NCI-H2196 (cell line): ENCODE data around the gene ZCCHC7.
"Not testable (repeated sequence)": the region's sequence is repeated elsewhere in the genome, so short reads cannot be mapped to it uniquely, and the experiment has no call there.

Source experiments
- DNase-seq: peaks from one replicate; lab custom pipeline; 2025; ENCODE audit not compliant: unreplicated experiment; lab: John Stamatoyannopoulos, UW

The ZCCHC7 gene

DNA sequence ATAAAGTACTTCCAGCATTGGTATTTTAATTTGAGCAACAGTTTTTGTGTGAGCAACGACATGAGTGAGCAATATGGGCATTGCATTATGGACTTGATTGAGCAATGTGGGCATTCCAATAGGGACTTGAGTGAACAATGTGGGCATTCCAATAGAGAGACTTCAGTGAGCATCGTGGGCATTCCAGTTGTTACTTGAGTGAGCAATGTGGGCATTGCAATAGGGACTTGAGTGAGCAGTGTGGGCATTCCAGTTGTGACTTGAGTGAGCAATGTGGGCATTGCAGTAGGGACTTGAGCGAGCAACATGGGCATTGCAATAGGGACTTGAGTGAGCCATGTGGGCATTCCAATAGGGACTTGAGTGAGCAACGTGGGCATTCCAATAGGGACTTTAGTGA, 52.2 kb downstream of the ZCCHC7 start:
- no peak for DNase-seq

DNA sequence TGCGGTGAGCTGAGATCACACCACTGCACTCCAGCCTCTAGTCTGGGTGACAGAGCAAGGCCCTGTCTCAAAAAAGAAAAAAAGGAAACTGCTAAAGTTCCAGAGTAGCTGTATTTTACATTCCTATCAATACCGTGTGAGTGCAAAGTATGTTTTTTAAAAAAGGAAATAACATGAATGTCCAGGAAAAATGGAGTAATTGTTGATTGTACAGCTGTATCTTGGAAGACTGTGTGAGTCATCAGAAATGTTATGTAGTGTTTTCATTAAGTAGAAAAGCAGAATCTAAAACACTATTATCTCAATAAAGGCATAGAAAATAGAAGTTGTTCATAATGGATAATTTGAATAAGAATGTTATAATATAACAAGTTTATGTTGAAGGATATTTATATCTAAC, 53.9 kb downstream of the ZCCHC7 start:
- DNase-seq: no peak

DNA sequence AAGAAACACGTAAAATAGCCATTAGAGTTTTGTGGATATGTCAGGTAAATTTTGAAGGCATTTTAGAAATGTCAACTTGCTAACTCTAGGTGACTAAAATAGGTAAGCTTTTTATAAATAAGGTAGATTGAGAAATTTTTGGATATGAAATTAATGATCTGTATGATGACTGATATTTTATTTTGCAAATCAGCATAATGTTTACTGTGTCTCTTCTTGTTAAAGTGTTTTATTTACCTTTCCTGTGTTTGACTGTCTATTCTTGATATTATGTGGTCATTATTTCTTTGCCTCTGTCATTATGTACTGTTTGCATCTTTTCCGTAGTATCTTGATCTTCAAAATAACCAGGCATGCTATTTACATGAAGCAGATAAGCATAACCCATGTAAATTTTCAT, 58.4 kb downstream of the ZCCHC7 start:
- no peak for DNase-seq

DNA sequence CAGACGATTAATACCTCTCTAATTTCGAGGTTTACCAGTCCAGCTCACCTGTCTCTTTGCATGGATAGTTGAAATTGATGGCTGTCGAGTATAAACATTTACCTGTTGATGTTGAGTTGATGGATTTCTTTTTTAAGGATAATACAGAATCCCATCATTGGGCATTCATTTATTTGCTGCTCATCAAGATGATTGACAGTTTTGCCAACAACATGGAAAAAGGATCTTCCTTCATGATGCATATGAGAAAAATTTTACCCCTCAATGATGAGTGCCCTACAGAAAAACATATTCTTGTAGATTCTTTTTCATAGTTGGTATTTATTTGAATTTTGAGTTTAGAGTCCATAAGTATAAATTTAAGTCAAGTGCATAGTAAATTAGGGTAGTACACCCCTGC, 59.2 kb downstream of the ZCCHC7 start:
- DNase-seq: no peak

- no peak for DNase-seq
Observed at GRCh38 chr9:37180138-37180537, 59.8 kb downstream of the ZCCHC7 start.

GRCh38 chr9:37182718-37183117, 62.3 kb downstream of the ZCCHC7 start:
- DNase-seq: no peak

- no peak for DNase-seq
Observed at GRCh38 chr9:37184905-37185867, 64.8 kb downstream of the ZCCHC7 start.

DNA sequence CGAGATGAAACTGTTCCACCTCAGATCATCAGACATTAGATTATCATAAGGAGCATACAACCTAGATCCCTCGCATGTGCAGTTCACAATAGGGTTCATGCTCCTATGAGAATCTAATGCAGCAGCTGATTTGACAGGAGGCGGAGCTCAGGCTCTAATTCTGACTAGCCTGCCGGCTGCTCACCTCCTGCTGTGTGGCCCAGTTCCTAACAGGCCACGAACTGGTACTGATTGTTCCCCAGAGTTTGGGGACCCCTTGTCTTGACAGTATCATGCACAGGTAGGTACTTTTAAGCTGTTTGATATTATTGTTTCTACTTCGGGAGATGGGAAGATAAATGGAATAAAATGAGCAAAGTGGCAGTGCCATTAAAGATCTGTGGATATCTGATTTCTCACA, 66.9 kb downstream of the ZCCHC7 start:
- no peak for DNase-seq

DNA sequence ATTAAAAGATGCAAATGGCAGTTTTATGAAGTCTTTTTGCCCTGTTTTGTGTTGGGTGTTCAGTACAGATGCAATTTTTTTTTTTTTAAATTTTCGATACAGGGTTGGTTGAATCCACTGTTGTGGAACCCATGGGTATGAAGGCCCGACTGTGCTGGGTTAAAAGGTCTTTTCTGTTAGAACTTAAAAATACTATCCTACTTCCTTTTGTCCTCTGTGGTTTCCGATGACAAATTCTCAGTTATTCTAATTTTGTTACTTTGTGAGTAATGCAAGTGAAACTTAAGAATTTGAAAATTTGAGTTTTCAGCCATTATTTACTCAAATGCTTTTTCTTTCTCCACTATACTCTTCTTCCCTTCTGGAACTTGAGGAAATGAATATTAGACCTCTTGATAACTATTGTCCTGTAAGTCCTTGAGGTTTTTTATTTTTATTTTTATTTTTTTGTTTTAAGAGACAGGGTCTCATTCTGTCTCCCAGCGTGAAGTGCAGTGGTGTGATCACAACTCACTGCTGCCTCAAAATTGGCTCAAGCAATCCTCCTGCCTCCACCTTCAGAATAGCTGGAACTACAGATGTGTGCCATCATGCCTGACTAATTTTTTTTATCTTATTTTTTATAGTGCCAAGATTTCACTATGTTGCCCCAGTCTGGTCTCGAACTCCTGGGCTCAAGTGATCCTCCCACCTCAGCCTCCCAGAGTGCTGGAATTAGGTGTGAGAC, 67.5 kb downstream of the ZCCHC7 start:
- DNase-seq: no peak

GRCh38 chr9:37190739-37191138, 70.4 kb downstream of the ZCCHC7 start:
- not testable (repeated sequence) for DNase-seq

- no peak for DNase-seq
Observed at GRCh38 chr9:37191403-37192089, 71.2 kb downstream of the ZCCHC7 start.

DNA sequence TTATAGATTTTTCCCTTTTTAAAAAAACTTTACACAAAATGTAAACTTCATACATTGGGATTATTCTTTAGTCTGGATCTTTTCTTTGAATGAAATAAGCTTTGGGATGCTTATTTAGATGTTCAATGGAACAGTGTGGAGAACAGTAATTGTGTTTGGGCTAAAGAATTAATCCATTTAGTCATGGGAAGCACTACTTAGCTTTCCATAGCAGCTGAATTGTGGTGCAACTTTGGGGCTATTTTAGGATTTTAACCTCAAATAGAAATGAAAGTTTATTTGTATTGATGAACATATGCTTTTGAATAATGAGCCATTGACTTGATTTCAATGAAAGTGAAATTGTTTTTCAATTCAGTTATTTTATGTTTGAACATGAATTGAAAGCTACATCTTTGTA, 72.4 kb downstream of the ZCCHC7 start:
- no peak for DNase-seq

- no peak for DNase-seq
Observed at GRCh38 chr9:37197158-37198038, 77.0 kb downstream of the ZCCHC7 start.

DNA sequence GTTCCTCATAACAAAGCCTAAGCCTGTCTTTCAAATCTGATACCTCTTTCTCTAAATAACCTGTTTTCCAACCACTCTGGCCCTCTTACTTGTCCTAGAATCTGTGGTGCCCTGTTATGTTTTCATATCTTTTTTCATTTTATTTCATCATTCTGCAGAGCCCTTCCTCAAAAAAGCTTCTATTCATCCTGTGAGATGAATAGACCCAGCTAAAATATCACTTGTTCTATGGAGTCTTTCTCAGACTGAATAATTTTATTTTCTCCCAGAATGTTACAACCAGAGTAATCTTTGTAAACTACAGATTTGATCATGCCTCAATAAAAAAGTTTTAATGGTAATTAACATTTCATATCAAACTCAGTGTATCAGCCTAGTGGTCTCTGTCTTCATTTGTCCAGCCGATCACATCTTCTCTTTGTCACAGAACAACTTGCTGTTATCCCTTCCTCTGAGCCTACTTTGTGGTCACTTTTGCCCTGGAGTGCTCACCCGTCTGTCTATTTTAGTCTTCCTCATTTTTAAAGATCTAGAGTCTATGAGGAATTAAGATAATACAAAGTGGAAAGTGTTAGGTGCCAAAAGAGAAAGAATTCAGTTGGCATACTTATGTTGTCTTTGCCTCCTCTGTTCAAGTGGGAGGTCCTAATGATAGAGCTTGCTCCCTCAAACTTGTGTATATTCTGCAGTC, 77.8 kb downstream of the ZCCHC7 start:
- no peak for DNase-seq

DNA sequence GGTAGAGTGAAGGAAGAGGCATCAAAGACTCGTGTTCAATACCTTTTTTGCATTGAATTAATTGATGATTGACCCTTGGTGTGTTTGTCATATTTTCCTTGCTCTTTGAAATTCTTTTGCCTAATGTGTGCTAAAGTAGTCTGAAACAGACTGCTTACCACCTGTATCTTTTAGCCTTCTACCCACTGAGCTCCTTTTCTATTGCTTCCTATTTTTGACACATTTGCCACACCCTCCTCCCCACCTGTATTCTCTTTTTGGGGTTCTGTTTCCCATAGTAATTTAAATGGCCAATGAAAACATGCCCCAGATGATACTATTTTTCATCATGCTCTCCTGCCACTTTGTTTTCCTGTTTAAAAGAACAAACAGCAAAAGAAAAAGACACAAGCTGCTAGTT, 78.5 kb downstream of the ZCCHC7 start:
- no peak for DNase-seq

GRCh38 chr9:37200433-37201005, 80.1 kb downstream of the ZCCHC7 start:
- DNase-seq: no peak

DNA sequence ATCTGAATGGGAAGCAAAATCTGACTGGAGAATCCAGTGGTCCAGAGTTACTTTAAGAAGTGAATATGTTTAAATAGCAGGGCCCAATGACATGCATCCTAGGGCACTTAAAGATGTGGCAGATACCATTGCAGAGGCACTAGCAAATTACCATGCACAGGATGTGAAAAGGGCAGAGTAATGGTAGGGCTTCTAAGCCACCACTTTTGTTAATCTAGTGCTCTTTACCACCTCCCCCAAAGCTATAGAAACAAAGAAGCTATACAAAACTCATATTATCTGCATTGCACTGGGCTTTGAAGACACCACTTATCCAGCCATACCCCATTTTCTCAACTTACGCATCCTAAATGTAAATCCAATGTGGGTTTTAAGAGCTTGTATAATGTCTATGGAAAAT, 81.2 kb downstream of the ZCCHC7 start:
- no peak for DNase-seq

DNA sequence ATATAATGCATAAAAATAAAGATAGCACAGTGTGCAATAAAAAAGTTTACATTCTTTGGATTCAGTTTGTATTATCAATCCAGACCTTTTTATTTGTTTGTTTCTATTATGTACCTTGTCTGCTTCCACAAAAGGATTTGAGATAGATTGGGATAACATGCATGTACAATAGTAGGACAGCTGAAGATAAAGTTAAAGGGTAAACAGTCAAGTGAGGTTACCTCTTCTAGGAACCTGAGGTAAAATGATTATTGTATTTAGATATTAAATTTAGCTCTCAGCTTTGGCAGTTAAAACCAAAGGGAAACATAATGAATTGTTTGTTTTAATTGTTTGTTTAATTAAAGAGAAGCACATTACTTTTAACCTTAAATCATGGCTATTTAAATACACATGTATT, 81.7 kb downstream of the ZCCHC7 start:
- no peak for DNase-seq

DNA sequence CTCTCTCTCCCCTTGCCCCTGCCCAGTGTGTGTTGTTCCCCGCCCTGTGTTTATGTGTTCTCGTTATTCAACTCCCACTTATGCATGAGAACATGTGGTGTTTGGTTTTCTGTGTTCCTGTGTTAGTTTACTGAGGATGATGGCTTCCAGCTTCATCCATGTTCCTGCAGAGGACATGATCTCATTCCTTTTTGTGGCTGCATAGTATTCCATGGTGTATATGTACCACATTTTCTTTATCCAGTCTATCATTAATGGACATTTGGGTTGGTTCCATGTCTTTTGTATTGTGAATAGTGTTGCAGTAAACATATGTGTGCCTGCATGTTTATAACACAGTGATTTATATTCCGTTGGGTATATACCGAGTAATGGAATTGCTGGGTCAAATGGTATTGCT, 83.1 kb downstream of the ZCCHC7 start:
- DNase-seq: not testable (repeated sequence)

GRCh38 chr9:37206121-37206620, 85.8 kb downstream of the ZCCHC7 start:
- DNase-seq: no peak
